ENCODE results near the gene CACNA1S. TPM values are rescaled to one million over a fixed set of nuclear protein-coding genes. Genes with fewer than 3 reads are reported as not detected.

The CACNA1S gene
- total RNA-seq = under 1 TPM in 1 of 4 donors, not detected in 3; 0.07 TPM

DNA sequence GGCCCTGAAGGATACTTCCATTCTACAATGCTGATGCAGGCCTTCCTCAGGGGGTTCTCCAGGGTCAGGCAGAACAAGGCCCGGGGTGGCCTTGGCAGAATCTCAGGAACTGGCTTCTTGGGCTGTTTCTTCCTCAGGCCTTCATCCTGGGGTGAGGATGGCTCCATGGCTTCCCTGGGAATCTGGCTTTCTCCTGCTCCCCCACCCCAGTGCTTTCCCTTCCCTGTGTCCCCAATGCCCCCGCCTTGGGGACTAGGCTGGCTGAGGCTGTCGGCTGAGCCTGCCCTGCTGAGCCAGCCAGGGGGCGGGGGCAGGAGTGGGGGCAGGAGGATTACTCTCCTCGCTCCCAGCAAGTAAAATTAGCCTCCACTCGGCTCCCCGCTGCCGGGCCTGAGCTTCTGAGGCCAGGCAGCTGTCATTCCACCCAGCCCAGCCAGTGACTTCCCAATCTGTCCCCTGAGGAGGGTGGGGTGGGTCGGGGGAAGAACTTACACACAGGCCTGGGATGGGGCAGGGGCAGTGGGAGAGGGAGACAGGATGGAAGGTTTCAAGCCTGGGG lies at the start of gene CACNA1S:
Gene CACNA1S, minus strand, starts transcription at position 254 of the 559 bp plus-strand sequence. Its CDS starts 87 bp downstream, at position 167.
- H3K27me3 ChIP-seq = no peaks in the 10 kb centered on the region
- no peaks in the 10 kb centered on the region for H3K36me3 ChIP-seq
- H3K4me1 ChIP-seq = no peaks in the 10 kb centered on the region
- intact Hi-C loops (cut with DNase I; ENCODE audit: low total_unique reads) = loop anchor here (5.0 kb wide), 1 partner anchor 140 kb away; no protein-coding TSS in a partner anchor
- no peak for DNase-seq
- no peak within 1 kb of the TSS for H3K4me3 ChIP-seq
- H3K27ac ChIP-seq = no peak within 1 kb of the TSS
- TF ChIP-seq, protein P1, sequence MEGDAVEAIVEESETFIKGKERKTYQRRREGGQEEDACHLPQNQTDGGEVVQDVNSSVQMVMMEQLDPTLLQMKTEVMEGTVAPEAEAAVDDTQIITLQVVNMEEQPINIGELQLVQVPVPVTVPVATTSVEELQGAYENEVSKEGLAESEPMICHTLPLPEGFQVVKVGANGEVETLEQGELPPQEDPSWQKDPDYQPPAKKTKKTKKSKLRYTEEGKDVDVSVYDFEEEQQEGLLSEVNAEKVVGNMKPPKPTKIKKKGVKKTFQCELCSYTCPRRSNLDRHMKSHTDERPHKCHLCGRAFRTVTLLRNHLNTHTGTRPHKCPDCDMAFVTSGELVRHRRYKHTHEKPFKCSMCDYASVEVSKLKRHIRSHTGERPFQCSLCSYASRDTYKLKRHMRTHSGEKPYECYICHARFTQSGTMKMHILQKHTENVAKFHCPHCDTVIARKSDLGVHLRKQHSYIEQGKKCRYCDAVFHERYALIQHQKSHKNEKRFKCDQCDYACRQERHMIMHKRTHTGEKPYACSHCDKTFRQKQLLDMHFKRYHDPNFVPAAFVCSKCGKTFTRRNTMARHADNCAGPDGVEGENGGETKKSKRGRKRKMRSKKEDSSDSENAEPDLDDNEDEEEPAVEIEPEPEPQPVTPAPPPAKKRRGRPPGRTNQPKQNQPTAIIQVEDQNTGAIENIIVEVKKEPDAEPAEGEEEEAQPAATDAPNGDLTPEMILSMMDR (IDR thresholded peaks at IDR 0.05) = no peak
- no peak for TF ChIP-seq POLR2A (IDR thresholded peaks at IDR 0.05)
- H3K9me3 ChIP-seq = no peaks in the 10 kb centered on the region

DNA sequence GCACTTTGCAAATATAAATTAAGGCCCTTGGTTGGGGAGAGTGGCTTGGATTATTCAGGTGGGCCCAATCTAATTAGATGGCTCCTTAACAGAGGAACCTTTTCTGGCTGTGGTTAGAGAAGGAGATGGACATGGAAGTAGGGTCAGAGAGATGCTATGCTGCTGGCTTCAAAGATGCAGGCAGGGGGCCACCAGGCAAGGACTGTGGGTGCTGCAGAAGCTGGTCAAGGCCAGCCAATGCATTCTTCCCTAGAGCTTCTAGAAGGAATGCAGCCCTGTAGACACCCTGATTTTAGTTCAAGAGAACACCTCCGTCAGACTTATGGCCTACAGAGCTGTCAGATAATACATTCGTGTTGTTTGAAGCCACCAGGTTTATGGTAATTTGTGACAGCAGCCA lies 45.7 kb upstream of the CACNA1S start:
- H3K9me3 ChIP-seq = no peaks in the 10 kb centered on the region
- no peaks in the 10 kb centered on the region for H3K36me3 ChIP-seq
- H3K4me3 ChIP-seq = no peak overlapping the region
- no peak overlapping the region for H3K27ac ChIP-seq
- peaks cover 0 to 2% of the 10 kb centered on the region in 2 donors for H3K4me1 ChIP-seq
- DNase-seq = no peak
- H3K27me3 ChIP-seq = no peaks in the 10 kb centered on the region
- TF ChIP-seq, protein P1 (IDR thresholded peaks at IDR 0.05) = no peak
- TF ChIP-seq POLR2A (IDR thresholded peaks at IDR 0.05) = no peak
- intact Hi-C loops (cut with DNase I; ENCODE audit: low total_unique reads) = no loop called here

DNA sequence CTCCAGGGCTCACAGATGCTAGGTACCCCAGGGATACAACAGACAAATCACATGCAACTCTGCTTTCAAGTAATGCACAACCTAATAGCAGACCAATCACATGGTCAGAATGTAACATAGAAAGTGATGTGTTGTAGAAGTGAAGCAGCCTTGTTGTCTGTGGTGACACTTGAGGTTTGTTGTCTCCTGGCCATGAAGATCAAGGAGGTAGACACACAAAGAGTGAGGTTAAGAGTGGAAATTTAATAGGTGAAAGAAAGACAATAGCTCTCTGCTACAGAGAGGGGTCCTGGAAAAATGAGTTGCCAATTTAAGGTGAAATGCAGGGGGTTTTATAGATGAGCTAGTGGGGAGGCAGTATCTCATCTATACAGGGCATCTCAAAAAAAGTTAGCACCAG lies 44.6 kb upstream of the CACNA1S start:
- TF ChIP-seq, protein P1 (IDR thresholded peaks at IDR 0.05) = no peak
- TF ChIP-seq POLR2A (IDR thresholded peaks at IDR 0.05) = no peak
- Histone ChIP-seq H3K4me1 (peaks cover 0 to 7% of the 10 kb centered on the region in 2 donors), H3K9me3 (no peaks in the 10 kb centered on the region), H3K27ac (no peak overlapping the region), H3K36me3 (no peaks in the 10 kb centered on the region), H3K4me3 (no peak overlapping the region), H3K27me3 (no peaks in the 10 kb centered on the region)
- intact Hi-C loops (cut with DNase I; ENCODE audit: low total_unique reads) = no loop called here
- no peak for DNase-seq

DNA sequence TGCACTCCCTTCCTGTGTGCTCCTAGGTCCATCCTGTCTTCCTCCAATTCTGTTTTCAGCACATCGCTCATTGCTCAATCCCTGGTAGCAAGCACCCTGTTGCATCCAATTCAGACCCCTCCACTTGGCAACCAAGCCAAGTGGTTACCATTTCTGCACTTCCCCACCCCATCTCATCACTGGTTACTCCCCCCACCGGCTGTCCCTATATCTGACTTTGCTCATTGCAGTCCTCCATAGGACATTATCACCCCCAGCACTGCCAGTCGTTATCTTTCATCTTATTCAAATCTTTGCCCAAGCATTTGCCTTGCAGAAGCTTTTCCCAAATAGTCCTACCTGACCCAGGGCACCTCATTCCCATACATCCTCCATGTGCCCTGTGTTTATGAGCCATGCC lies 44.1 kb upstream of the CACNA1S start:
- H3K27ac ChIP-seq = no peak overlapping the region
- no peaks in the 10 kb centered on the region for H3K27me3 ChIP-seq
- no peaks in the 10 kb centered on the region for H3K36me3 ChIP-seq
- peaks cover 0 to 7% of the 10 kb centered on the region in 2 donors for H3K4me1 ChIP-seq
- no peak for DNase-seq
- H3K4me3 ChIP-seq = no peak overlapping the region
- intact Hi-C loops (cut with DNase I; ENCODE audit: low total_unique reads) = no loop called here
- no peak for TF ChIP-seq POLR2A (IDR thresholded peaks at IDR 0.05)
- TF ChIP-seq, protein P1 (IDR thresholded peaks at IDR 0.05) = no peak
- H3K9me3 ChIP-seq = no peaks in the 10 kb centered on the region

DNA sequence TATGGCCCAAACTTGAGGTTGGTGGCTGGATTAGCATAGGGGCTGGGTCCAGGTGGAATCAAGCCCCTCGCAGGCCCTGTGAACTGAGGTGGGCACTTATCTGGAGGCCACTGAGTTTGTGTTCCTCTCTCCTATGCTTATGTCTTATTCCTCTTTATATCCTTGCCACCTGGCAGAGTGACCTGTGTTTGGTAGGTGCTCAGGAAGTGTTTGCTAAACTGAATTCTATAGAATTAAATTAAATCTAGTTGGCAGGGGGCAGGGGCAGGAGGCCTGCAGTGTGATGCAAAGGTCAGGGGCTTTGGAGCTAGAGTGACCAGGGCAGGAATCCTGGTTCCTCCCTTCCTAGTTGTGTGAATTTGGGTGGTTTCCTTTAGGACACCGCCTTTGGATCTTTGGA lies 43.1 kb upstream of the CACNA1S start:
- Histone ChIP-seq H3K9me3 (no peaks in the 10 kb centered on the region), H3K4me3 (no peak overlapping the region), H3K27ac (no peak overlapping the region), H3K36me3 (no peaks in the 10 kb centered on the region), H3K27me3 (no peaks in the 10 kb centered on the region), H3K4me1 (peaks cover 0 to 7% of the 10 kb centered on the region in 2 donors)
- intact Hi-C loops (cut with DNase I; ENCODE audit: low total_unique reads) = no loop called here
- DNase-seq = no peak
- TF ChIP-seq POLR2A (IDR thresholded peaks at IDR 0.05) = no peak
- TF ChIP-seq, protein P1 (IDR thresholded peaks at IDR 0.05) = no peak
